Measurements from ENCODE around the gene TNNT3. TPM values are rescaled to one million over a fixed set of nuclear protein-coding genes. Genes with fewer than 3 reads are reported as not detected.

Gene TNNT3
- total and polyA plus RNA-seq, 8 donors = 0.75 to 14.5 (median 3.1) TPM; not detected in 3

GRCh38 chr11:1932105-1932480 is 12.6 kb downstream of the TNNT3 start:
- H3K27me3 ChIP-seq = peaks cover 0 to 10% (median 0%) of the 10 kb centered on the region in 3 donors
- no peak for TF ChIP-seq EP300 (IDR thresholded peaks at IDR 0.05)
- TF ChIP-seq CTCF (IDR thresholded peaks at IDR 0.05) = no peak
- TF ChIP-seq POLR2AphosphoS5 (IDR thresholded peaks at IDR 0.05) = no peak
- no peak for TF ChIP-seq POLR2A (IDR thresholded peaks at IDR 0.05)
- no peaks in the 10 kb centered on the region for H3K36me3 ChIP-seq
- H3K4me1 ChIP-seq = no peaks in the 10 kb centered on the region
- H3K27ac ChIP-seq = peak overlapping the region in 2 of 5 donors; percentile 38 to 67
- no peak overlapping the region for H3K4me3 ChIP-seq
- DNase-seq = no peak
- WGBS, 5 donors = 70 to 84% (median 81%) methylated on average over 10 to 11 of the region's 11 CpGs
- H3K9me3 ChIP-seq = no peaks in the 10 kb centered on the region
- intact Hi-C loops (cut with DNase I; ENCODE audit: low total_unique reads) = no loop called here

GRCh38 chr11:1932681-1933080 is 13.2 kb downstream of the TNNT3 start:
- Histone ChIP-seq H3K27me3 (peaks cover 0 to 14% (median 0%) of the 10 kb centered on the region in 3 donors), H3K9me3 (no peaks in the 10 kb centered on the region), H3K4me1 (no peaks in the 10 kb centered on the region), H3K27ac (no peak overlapping the region), H3K36me3 (no peaks in the 10 kb centered on the region), H3K4me3 (no peak overlapping the region)
- DNase-seq = no peak
- intact Hi-C loops (cut with DNase I; ENCODE audit: low total_unique reads) = no loop called here
- 89 to 96% (median 93%) methylated on average over 4 of the region's 4 CpGs for WGBS, 5 donors
- TF ChIP-seq CTCF (IDR thresholded peaks at IDR 0.05) (no peak), POLR2AphosphoS5 (IDR thresholded peaks at IDR 0.05) (no peak), EP300 (IDR thresholded peaks at IDR 0.05) (no peak), POLR2A (IDR thresholded peaks at IDR 0.05) (no peak)

- Histone ChIP-seq H3K4me3 (no peak overlapping the region), H3K4me1 (peaks cover 0 to 4% (median 1%) of the 10 kb centered on the region in 4 donors), H3K27me3 (peaks cover 0 to 22% (median 0%) of the 10 kb centered on the region in 3 donors), H3K9me3 (no peaks in the 10 kb centered on the region), H3K36me3 (no peaks in the 10 kb centered on the region), H3K27ac (no peak overlapping the region)
- TF ChIP-seq POLR2A (IDR thresholded peaks at IDR 0.05) = no peak
- TF ChIP-seq EP300 (IDR thresholded peaks at IDR 0.05) = no peak
- TF ChIP-seq POLR2AphosphoS5 (IDR thresholded peaks at IDR 0.05) = no peak
- TF ChIP-seq CTCF (IDR thresholded peaks at IDR 0.05) = no peak
- no peak for DNase-seq
- WGBS, 5 donors = 77 to 84% (median 82%) methylated on average over 18 of the region's 18 CpGs
- intact Hi-C loops (cut with DNase I; ENCODE audit: low total_unique reads) = loop anchor here (2.0 kb wide), 1 partner anchor 21 kb away; no protein-coding TSS in a partner anchor
Measured at GRCh38 chr11:1933416-1934334, 14.2 kb downstream of the TNNT3 start.

- 66 to 77% (median 73%) methylated on average over 19 to 24 of the region's 24 CpGs for WGBS, 5 donors
- H3K4me1 ChIP-seq = peaks cover 0 to 10% (median 9%) of the 10 kb centered on the region in 4 donors
- DNase-seq = no peak
- no peak overlapping the region for H3K4me3 ChIP-seq
- H3K27ac ChIP-seq = no peak overlapping the region
- intact Hi-C loops (cut with DNase I; ENCODE audit: low total_unique reads) = loop anchor here (2.0 kb wide), 1 partner anchor 22 kb away; no protein-coding TSS in a partner anchor
- no peaks in the 10 kb centered on the region for H3K9me3 ChIP-seq
- no peaks in the 10 kb centered on the region for H3K36me3 ChIP-seq
- peaks cover 0 to 29% (median 0%) of the 10 kb centered on the region in 3 donors for H3K27me3 ChIP-seq
- TF ChIP-seq EP300 (IDR thresholded peaks at IDR 0.05) (no peak), POLR2AphosphoS5 (IDR thresholded peaks at IDR 0.05) (no peak), CTCF (IDR thresholded peaks at IDR 0.05) (no peak), POLR2A (IDR thresholded peaks at IDR 0.05) (no peak)
Measured at GRCh38 chr11:1934335-1935155, 15.0 kb downstream of the TNNT3 start.

All from stomach (tissue), 9 donors.